K562 (cell line): Measurements from ENCODE around the gene ZNRD2. TPM values are rescaled to one million over a fixed set of nuclear protein-coding genes. Genes with fewer than 3 reads are reported as not detected.

ENCODE experiments used
- C11orf30 ChIP-seq: fragments of 450-650 bp; IDR thresholded peaks from 2 replicates; pipeline ENCODE4 v1.6.1; 2016; ENCODE audit warnings: low read depth, mild to moderate bottlenecking
- CREM ChIP-seq: IDR thresholded peaks from 2 replicates; pipeline ENCODE4 v1.6.1; 2014; ENCODE audit warnings: antibody characterized with exemption, low read depth
- DIDO1 ChIP-seq: fragments of 450-650 bp; IDR thresholded peaks from 2 replicates; pipeline ENCODE4 v1.6.1; 2016; ENCODE audit warnings: low read depth, missing biosample characterization, missing genetic modification characterization
- EGR1 ChIP-seq: fragments of 450-650 bp; conservative IDR thresholded peaks from 2 replicates; pipeline ENCODE4 v1.6.1; 2017; ENCODE audit warnings: mild to moderate bottlenecking
- ELF2 ChIP-seq: fragments of 250-450 bp; sonication (Bioruptor Pico); IDR thresholded peaks from 2 replicates; pipeline ENCODE4 v1.5.0; 2021; ENCODE audit warnings: mild to moderate bottlenecking
- NR2C1 ChIP-seq, 2 experiments: fragments of 450-650 bp; IDR thresholded peaks; 2 replicates each; pipeline ENCODE4 v1.6.1; 2017; ENCODE audit warnings: mild to moderate bottlenecking in 2 of 2, antibody characterized with exemption in 1 of 2, inconsistent platforms in 1 of 2, missing compliant biosample characterization in 1 of 2, missing genetic modification characterization in 1 of 2
- POLR2AphosphoS5 ChIP-seq: IDR thresholded peaks from 2 replicates; pipeline ENCODE4 v1.6.1; 2011; ENCODE audit warnings: mild to moderate bottlenecking, low read depth, low read length, moderate library complexity; ENCODE audit not compliant: control insufficient read depth, insufficient read depth
- RBBP5 ChIP-seq: fragments of 200-600 bp; sonication (generic); IDR thresholded peaks from 2 replicates; pipeline ENCODE4 v1.6.1; 2012; ENCODE audit warnings: borderline replicate concordance, mild to moderate bottlenecking, low read length, control low read depth, inconsistent platforms; ENCODE audit not compliant: insufficient read depth, poor library complexity, severe bottlenecking
- SOX6 ChIP-seq: fragments of 450-650 bp; IDR thresholded peaks from 2 replicates; pipeline ENCODE4 v1.6.1; 2014; ENCODE audit warnings: mild to moderate bottlenecking
- TAF1 ChIP-seq: IDR thresholded peaks from 2 replicates; pipeline ENCODE4 v1.6.1; 2011; ENCODE audit warnings: mild to moderate bottlenecking, low read length, moderate library complexity; ENCODE audit not compliant: insufficient read depth, control insufficient read depth, severe bottlenecking; ENCODE audit errors: extremely low read depth
- TCF3 ChIP-seq: sonication (generic); formaldehyde crosslinking; IDR thresholded peaks from 2 replicates; pipeline ENCODE4 v1.4.0; 2020; ENCODE audit warnings: mild to moderate bottlenecking, missing genetic modification reagents
- THRAP3 ChIP-seq: fragments of 450-650 bp; IDR thresholded peaks from 2 replicates; pipeline ENCODE4 v1.6.1; 2016; ENCODE audit warnings: mild to moderate bottlenecking, inconsistent platforms, borderline replicate concordance
- ZFP36 ChIP-seq: fragments of 150-350 bp; IDR thresholded peaks from 2 replicates; pipeline ENCODE4 v1.6.1; 2018; ENCODE audit warnings: low read length, low read depth; ENCODE audit not compliant: partially characterized antibody
- ZKSCAN3 ChIP-seq: fragments of 250-450 bp; sonication (Bioruptor Pico); IDR thresholded peaks from 2 replicates; pipeline ENCODE4 v1.4.0; 2020
- ZNF12 ChIP-seq: sonication (generic); formaldehyde crosslinking; IDR thresholded peaks from 2 replicates; pipeline ENCODE4 v1.4.0; 2020; ENCODE audit warnings: mild to moderate bottlenecking, missing genetic modification reagents
- ZNF239 ChIP-seq: fragments of 250-450 bp; sonication (Bioruptor Pico); IDR thresholded peaks from 2 replicates; pipeline ENCODE4 v1.4.0; 2020; ENCODE audit warnings: mild to moderate bottlenecking
- polyA plus RNA-seq, 8 experiments: library from polyadenylated mRNA; depleted of rRNA in 4 of 8; stranded (reverse) in 5 of 8; unstranded in 3 of 8; fragments of >200 nt; fragmentation: Nextera tagmentation in 2 of 8; fragmentation: Illumina TruSeq in 1 of 8; extraction: Ambion mirVana in 2 of 8; extraction: Trizol in 1 of 8; gene quantifications; 2 replicates each; pipeline versions ENCODE4 v1.2.1 to v1.2.3, GENCODE V29; 2011 to 2014; ENCODE audit warnings: inconsistent platforms in 1 of 8, missing spikeins in 1 of 8
- total RNA-seq, 7 experiments: library from RNA; depleted of rRNA in 6 of 7; stranded (reverse); fragments of >200 nt in 6 of 7; fragmentation: Illumina TruSeq in 2 of 7; extraction: Trizol in 2 of 7; gene quantifications; 2 replicates each; pipeline versions ENCODE4 v1.2.1 to v1.2.3, GENCODE V29; 2011 to 2021; ENCODE audit warnings: low replicate concordance in 1 of 7
- TF ChIP-seq, protein P1 (sequence below): fragments of 200-800 bp; sonication (Bioruptor generic); IDR thresholded peaks from 2 replicates; pipeline ENCODE4 v1.6.1; 2017; ENCODE audit warnings: missing genetic modification characterization, missing compliant biosample characterization
- TF ChIP-seq, protein P2 (sequence below): sonication (generic); formaldehyde crosslinking; IDR thresholded peaks from 2 replicates; pipeline ENCODE4 v1.8.1; 2023; ENCODE audit warnings: mild to moderate bottlenecking, missing genetic modification reagents, moderate library complexity
- TF ChIP-seq, protein P3 (sequence below): fragments of 250-450 bp; sonication (Bioruptor Pico); IDR thresholded peaks from 2 replicates; pipeline ENCODE4 v1.4.0; 2020; ENCODE audit warnings: mild to moderate bottlenecking, moderate library complexity
- TF ChIP-seq, protein P4 (sequence below): sonication (generic); formaldehyde crosslinking; IDR thresholded peaks from 2 replicates; pipeline ENCODE4 v1.8.0; 2022; ENCODE audit warnings: missing genetic modification reagents, mild to moderate bottlenecking, borderline replicate concordance

Gene ZNRD2
- total and polyA plus RNA-seq, 9 of the 15 experiments (the other 6 are each of a cell fraction or from before 2014, with no cell fraction given) = 13.4 to 129 (median 60.4) TPM

DNA sequence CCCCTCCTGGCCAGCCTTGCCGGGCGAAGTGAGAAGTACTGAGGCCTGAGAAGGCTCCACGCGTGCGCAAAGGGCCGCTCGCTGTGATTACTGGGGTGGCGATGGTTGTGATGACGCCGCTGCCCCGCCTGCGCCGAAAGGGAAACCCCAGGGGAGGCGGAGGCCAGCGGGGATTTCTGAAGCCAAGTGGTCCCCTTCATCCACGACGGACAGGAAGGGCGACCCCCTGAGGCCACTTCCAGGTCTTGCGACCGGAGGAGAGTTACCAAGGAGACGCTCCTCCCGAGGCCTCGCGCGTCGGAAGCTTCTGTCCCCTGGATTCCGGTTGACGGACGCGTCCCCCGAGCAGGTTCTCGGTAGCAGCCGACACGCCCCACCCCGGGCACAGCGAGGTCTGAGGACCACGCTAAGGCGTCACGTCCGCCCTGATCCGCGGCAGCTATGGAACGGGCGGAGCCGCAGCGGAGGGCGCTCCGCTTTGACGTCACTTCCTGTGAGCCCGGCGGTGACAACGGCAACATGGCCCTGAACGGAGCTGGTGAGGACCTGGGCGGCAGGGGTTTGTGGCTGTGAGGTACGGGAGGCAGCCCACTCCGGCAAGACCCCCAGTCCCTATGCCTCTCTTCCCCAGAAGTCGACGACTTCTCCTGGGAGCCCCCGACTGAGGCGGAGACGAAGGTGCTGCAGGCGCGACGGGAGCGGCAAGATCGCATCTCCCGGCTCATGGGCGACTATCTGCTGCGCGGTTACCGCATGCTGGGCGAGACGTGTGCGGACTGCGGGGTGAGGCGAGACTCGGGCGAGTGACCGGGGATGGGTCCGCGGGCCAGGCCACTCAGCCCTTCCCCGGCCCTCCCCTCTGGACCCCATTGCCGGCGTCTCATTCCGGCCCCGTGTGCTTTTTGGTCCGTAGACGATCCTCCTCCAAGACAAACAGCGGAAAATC is at the start of gene ZNRD2 (continued):
- TF ChIP-seq TAF1 (peak; percentile 72), THRAP3 (no peak), RBBP5 (peak; percentile 84), NR2C1 (IDR thresholded peaks at IDR 0.05) (peak; percentile 68; the same call in 1 of the 2 replicates), NR2C1 (tag; IDR thresholded peaks at IDR 0.05) (peak; percentile 71), DIDO1 (peak; percentile 87), ZKSCAN3 (CRISPR knock-in tag) (no peak), TCF3 (peak; percentile 52; the same call in 1 of the 2 replicates), ZNF239 (CRISPR knock-in tag) (no peak), SOX6 (0 out of 2 replicates have a peak, but pooled peaks have one; percentile 3), CREM (peak; percentile 99), C11orf30 (peak; percentile 100), POLR2AphosphoS5 (peak; percentile 61; the same call in 1 of the 2 replicates), ZNF12 (CRISPR knock-in tag) (peak; percentile 76), EGR1 (peak; percentile 38; the same call in 1 of the 2 replicates), ZFP36 (peak; percentile 12), ELF2 (peak; percentile 77)
- TF ChIP-seq, protein P1, sequence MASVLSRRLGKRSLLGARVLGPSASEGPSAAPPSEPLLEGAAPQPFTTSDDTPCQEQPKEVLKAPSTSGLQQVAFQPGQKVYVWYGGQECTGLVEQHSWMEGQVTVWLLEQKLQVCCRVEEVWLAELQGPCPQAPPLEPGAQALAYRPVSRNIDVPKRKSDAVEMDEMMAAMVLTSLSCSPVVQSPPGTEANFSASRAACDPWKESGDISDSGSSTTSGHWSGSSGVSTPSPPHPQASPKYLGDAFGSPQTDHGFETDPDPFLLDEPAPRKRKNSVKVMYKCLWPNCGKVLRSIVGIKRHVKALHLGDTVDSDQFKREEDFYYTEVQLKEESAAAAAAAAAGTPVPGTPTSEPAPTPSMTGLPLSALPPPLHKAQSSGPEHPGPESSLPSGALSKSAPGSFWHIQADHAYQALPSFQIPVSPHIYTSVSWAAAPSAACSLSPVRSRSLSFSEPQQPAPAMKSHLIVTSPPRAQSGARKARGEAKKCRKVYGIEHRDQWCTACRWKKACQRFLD (CRISPR knock-in tag) = 0 out of 2 replicates have a peak, but pooled peaks have one; percentile 30
- TF ChIP-seq, protein P2, sequence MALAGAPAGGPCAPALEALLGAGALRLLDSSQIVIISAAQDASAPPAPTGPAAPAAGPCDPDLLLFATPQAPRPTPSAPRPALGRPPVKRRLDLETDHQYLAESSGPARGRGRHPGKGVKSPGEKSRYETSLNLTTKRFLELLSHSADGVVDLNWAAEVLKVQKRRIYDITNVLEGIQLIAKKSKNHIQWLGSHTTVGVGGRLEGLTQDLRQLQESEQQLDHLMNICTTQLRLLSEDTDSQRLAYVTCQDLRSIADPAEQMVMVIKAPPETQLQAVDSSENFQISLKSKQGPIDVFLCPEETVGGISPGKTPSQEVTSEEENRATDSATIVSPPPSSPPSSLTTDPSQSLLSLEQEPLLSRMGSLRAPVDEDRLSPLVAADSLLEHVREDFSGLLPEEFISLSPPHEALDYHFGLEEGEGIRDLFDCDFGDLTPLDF (CRISPR knock-in tag) = no peak
- TF ChIP-seq, protein P3, sequence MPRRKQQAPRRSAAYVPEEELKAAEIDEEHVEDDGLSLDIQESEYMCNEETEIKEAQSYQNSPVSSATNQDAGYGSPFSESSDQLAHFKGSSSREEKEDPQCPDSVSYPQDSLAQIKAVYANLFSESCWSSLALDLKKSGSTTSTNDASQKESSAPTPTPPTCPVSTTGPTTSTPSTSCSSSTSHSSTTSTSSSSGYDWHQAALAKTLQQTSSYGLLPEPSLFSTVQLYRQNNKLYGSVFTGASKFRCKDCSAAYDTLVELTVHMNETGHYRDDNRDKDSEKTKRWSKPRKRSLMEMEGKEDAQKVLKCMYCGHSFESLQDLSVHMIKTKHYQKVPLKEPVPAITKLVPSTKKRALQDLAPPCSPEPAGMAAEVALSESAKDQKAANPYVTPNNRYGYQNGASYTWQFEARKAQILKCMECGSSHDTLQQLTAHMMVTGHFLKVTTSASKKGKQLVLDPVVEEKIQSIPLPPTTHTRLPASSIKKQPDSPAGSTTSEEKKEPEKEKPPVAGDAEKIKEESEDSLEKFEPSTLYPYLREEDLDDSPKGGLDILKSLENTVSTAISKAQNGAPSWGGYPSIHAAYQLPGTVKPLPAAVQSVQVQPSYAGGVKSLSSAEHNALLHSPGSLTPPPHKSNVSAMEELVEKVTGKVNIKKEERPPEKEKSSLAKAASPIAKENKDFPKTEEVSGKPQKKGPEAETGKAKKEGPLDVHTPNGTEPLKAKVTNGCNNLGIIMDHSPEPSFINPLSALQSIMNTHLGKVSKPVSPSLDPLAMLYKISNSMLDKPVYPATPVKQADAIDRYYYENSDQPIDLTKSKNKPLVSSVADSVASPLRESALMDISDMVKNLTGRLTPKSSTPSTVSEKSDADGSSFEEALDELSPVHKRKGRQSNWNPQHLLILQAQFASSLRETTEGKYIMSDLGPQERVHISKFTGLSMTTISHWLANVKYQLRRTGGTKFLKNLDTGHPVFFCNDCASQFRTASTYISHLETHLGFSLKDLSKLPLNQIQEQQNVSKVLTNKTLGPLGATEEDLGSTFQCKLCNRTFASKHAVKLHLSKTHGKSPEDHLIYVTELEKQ (CRISPR knock-in tag) = no peak
- TF ChIP-seq, protein P4, sequence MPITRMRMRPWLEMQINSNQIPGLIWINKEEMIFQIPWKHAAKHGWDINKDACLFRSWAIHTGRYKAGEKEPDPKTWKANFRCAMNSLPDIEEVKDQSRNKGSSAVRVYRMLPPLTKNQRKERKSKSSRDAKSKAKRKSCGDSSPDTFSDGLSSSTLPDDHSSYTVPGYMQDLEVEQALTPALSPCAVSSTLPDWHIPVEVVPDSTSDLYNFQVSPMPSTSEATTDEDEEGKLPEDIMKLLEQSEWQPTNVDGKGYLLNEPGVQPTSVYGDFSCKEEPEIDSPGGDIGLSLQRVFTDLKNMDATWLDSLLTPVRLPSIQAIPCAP (CRISPR knock-in tag) = no peak
